ENCODE data around the gene ADCY5.

ADCY5 gene

GRCh38 chr3:123326531-123326930 is 122.4 kb downstream of the ADCY5 start:
- DNase-seq (ENCODE audit: low read depth in 3 of 3), result no peak

- DNase-seq (ENCODE audit: low read depth in 3 of 3), result no peak
Observed at GRCh38 chr3:123325766-123326256, 123.1 kb downstream of the ADCY5 start.

- DNase-seq (ENCODE audit: low read depth in 3 of 3), result no peak
Observed at GRCh38 chr3:123324880-123325765, 123.8 kb downstream of the ADCY5 start.

- DNase-seq (ENCODE audit: low read depth in 3 of 3), result no peak
Observed at GRCh38 chr3:123323781-123324180, 125.1 kb downstream of the ADCY5 start.

GRCh38 chr3:123322866-123323265 is 126.0 kb downstream of the ADCY5 start:
- no peak for DNase-seq (ENCODE audit: low read depth in 3 of 3)

- no peak for DNase-seq (ENCODE audit: low read depth in 3 of 3)
Observed at GRCh38 chr3:123321806-123322205, 127.1 kb downstream of the ADCY5 start.

- DNase-seq (ENCODE audit: low read depth in 3 of 3), result no peak
Observed at GRCh38 chr3:123320221-123320620, 128.7 kb downstream of the ADCY5 start.

GRCh38 chr3:123319760-123320159 is 129.1 kb downstream of the ADCY5 start:
- no peak for DNase-seq (ENCODE audit: low read depth in 3 of 3)

GRCh38 chr3:123318374-123318773 is 130.5 kb downstream of the ADCY5 start:
- DNase-seq (ENCODE audit: low read depth in 3 of 3), result no peak

- DNase-seq (ENCODE audit: low read depth in 3 of 3), result no peak
Observed at GRCh38 chr3:123317716-123318115, 131.2 kb downstream of the ADCY5 start.

- no peak for DNase-seq (ENCODE audit: low read depth in 3 of 3)
Observed at GRCh38 chr3:123315271-123315595, 133.7 kb downstream of the ADCY5 start.

- no peak for DNase-seq (ENCODE audit: low read depth in 3 of 3)
Observed at GRCh38 chr3:123314359-123315270, 134.3 kb downstream of the ADCY5 start.

GRCh38 chr3:123313889-123314288 is 135.0 kb downstream of the ADCY5 start:
- no peak for DNase-seq (ENCODE audit: low read depth in 3 of 3)

- DNase-seq (ENCODE audit: low read depth in 3 of 3), result no peak
Observed at GRCh38 chr3:123312331-123313265, 136.3 kb downstream of the ADCY5 start.

GRCh38 chr3:123311201-123311600 is 137.7 kb downstream of the ADCY5 start:
- no peak for DNase-seq (ENCODE audit: low read depth in 3 of 3)

GRCh38 chr3:123310741-123311140 is 138.1 kb downstream of the ADCY5 start:
- no peak for DNase-seq (ENCODE audit: low read depth in 3 of 3)

GRCh38 chr3:123310186-123310585 is 138.7 kb downstream of the ADCY5 start:
- no peak for DNase-seq (ENCODE audit: low read depth in 3 of 3)

GRCh38 chr3:123307064-123307463 is 141.8 kb downstream of the ADCY5 start:
- DNase-seq (ENCODE audit: low read depth in 3 of 3), result no peak

- no peak for DNase-seq (ENCODE audit: low read depth in 3 of 3)
Observed at GRCh38 chr3:123305192-123305591, 143.7 kb downstream of the ADCY5 start.

GRCh38 chr3:123303976-123304560 is 144.8 kb downstream of the ADCY5 start:
- DNase-seq (ENCODE audit: low read depth in 3 of 3), result no peak

GRCh38 chr3:123302961-123303360 is 145.9 kb downstream of the ADCY5 start:
- no peak for DNase-seq (ENCODE audit: low read depth in 3 of 3)

Data from stimulated activated CD4-positive, alpha-beta T cell treated with anti-CD3 and anti-CD28 coated beads, TNF-alpha, amount 100 ng/mL, for 24 hours (primary cell).